Measurements from ENCODE around the gene NHLRC4. TPM values are rescaled to one million over a fixed set of nuclear protein-coding genes. Genes with fewer than 3 reads are reported as not detected.

NHLRC4 gene
- total and polyA plus RNA-seq, 2 of the 8 experiments (the other 6 are each of a cell fraction or from before 2014, with no cell fraction given): 0.60 to 0.76 TPM

GRCh38 chr16:528111-529011, 38.4 kb upstream of the NHLRC4 start (continued):
- TF ChIP-seq MAX (IDR thresholded peaks at IDR 0.05): peak; percentile 90

Measured in H1 (cell line).